DMS 273 (cell line): Measurements from ENCODE around the gene KCNS1.
A peak's percentile ranks its signal among the peaks of the same experiment; 100 is the strongest.

Experiments
- DNase-seq: peaks from one replicate; lab custom pipeline; 2025; ENCODE audit not compliant: unreplicated experiment; lab: John Stamatoyannopoulos, UW

KCNS1 gene

DNA sequence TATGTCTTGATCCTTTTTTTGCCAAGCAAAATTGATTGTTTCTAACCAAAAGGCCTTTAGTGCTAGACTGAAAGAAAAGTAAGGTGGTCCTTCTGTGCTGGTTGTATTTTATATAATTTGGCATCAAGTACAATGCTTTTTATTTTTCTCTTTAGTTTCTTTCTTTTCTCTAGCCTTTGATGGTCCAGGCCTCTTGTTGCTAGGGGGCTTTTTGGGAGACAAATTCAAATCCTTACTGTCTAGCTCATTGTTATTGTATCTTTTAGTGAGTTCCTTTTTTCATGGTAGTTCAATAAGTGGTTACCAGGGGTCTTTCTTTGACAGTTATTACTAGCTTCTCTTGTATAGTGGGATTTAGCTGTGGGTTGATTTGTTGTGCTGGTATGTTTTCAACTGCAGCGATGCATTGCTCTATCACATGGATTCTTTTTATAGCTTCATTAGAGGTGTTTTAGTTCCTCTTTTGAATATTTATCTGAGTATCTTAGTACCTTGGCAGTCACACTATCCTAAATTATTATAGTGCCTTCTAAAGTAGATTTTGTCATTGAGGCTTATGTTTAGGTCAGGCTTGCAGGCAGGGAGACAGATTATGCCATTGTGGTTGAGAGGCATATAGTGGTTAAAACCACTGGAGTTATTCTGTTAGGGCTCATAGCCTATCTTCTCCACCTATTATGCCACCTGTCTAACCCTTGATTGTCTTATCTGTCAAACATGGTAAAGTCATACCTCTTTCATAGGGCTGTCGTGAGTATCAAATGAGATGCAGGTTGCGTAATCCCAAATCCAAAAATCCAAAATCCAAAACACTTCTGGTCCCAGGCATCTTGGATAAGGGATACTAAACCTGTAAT, 49.5 kb downstream of the KCNS1 start:
- no peak for DNase-seq

DNA sequence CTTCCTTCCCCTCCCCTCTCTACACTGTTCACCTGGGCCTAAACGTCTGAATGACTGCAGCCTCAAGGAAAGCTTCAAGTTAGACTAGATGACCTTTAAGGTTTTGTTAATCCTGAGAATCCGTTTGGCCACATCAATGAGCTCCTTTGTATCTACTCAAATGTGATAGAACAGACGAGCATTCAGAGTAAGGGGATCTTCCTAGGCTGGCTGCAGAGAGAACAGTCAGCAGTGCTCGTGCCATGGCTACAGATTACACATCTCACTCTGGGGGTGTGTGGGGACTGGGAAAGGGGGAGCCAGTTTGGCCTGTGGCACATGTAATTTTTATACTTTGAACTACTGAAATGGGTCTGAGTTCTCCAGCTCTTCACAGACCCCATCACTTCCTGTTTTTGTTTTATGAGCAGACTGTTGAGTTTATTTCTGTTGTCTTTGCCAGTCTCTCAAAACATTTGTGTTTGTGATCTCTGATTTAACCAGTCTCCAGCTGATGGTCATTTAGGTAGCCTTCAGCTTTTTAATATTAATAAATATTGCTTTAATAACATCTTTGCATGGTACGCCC, 50.9 kb downstream of the KCNS1 start:
- DNase-seq, result no peak

DNA sequence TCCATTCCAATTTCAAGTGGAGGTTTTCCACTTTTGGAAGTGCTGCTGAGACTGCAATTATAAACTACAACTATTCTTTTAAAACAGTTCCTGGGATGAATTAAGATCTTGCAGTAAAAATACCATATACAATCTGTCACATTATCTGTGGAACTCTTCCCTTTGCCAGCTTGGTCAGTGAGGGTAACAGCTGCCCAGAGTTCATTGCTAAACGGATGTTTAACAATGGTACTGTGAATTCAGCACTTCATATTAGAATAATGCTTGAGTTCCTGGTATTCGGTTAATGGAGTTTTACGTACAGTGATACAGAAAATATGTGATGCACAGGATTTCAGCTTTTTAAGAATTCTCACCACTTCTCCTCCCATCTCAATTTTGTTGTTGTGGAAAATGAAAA, 51.5 kb downstream of the KCNS1 start:
- DNase-seq, result peak; percentile 17

DNA sequence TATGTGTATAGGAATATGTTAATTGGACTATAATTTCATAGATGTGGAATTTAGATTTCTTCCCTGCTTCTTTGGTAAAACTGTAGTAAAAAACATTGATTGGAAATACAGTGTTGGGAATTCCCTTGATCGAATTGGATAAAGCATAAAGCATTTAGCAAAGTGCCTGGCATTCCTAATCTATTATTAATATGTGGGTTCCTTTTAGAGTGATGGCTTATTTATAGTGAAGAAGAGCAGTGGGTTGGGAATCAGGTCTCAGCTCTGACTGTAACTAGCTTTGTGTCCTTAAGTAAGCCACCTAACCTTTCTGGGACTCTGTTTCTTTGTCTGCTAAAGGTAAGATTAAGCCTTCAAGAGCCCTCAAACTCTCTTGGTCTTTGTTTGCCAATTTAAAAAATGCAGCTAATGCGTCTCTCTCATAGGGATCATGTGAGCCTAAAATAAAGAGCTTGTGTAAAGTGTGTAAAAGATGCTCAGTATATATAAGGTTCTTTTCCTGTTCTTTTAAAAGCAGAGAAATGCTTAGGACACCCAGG, 53.3 kb downstream of the KCNS1 start:
- DNase-seq, result no peak

- no peak for DNase-seq
Observed at GRCh38 chr20:45044601-45045000, 56.3 kb downstream of the KCNS1 start.

GRCh38 chr20:45044084-45044573, 56.8 kb downstream of the KCNS1 start:
- DNase-seq, result peak; percentile 85

- DNase-seq, result no peak
Observed at GRCh38 chr20:45042978-45043377, 57.9 kb downstream of the KCNS1 start.
